Uterus (tissue), 2 donors: ENCODE results near the gene ZNF546.
A peak's percentile ranks its signal among the peaks of the same experiment; 100 is the strongest.

Source experiments
- POLR2A ChIP-seq, 2 donors: fragments of 450-650 bp; IDR thresholded peaks; one replicate each; pipeline ENCODE4 v1.6.1; 2016; ENCODE audit warnings: antibody characterized with exemption in 2 of 2, mild to moderate bottlenecking in 1 of 2, moderate library complexity in 1 of 2
- TF ChIP-seq, protein P1 (sequence below), 4 experiments: fragments of 200-600 bp in 2 of 4; fragments of 450-650 bp in 2 of 4; sonication (generic) in 2 of 4; IDR thresholded peaks; one replicate each; pipeline ENCODE4 v1.5.1; 2016 to 2019; ENCODE audit warnings: antibody characterized with exemption in 4 of 4, mild to moderate bottlenecking in 2 of 4, moderate library complexity in 1 of 4

DNA sequence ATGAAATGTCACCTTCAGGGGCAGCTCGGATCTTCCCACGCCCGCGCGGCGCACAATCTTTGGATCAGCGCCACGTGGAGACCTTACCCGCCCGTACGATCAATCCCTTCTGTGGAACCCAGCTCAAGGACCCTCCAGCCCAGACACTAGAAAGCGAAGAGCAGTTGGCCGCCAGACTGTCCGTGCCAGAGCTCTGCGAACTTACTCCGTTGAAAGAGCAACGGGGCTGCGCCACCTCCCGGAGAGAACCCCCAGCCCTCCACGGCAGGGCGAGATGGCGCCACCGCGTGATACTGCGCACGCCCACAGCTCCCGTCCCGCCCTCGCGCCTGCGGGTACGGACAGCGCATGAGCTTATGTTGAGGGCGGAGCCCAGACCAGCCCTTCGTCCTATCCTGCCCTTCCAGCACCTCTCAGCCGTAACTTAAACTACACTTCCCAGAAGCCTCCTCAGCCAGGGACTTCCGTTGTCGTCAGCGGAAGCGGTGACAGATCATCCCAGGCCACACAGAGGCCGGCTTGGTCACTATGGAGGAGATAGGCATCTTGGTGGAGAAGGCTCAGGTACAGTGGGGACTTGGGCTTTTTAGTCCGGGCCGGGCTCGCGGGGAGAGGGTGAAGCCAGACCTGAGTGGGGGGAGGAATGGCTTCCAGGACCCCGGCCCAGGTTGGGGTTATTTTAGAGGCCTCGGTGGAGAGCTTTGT is 26.0 kb upstream of the ZNF546 start, which contains the start of gene PSMC4:
- TF ChIP-seq, protein P1, sequence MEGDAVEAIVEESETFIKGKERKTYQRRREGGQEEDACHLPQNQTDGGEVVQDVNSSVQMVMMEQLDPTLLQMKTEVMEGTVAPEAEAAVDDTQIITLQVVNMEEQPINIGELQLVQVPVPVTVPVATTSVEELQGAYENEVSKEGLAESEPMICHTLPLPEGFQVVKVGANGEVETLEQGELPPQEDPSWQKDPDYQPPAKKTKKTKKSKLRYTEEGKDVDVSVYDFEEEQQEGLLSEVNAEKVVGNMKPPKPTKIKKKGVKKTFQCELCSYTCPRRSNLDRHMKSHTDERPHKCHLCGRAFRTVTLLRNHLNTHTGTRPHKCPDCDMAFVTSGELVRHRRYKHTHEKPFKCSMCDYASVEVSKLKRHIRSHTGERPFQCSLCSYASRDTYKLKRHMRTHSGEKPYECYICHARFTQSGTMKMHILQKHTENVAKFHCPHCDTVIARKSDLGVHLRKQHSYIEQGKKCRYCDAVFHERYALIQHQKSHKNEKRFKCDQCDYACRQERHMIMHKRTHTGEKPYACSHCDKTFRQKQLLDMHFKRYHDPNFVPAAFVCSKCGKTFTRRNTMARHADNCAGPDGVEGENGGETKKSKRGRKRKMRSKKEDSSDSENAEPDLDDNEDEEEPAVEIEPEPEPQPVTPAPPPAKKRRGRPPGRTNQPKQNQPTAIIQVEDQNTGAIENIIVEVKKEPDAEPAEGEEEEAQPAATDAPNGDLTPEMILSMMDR (IDR thresholded peaks at IDR 0.05) = peak; percentile 72 to 93 (median 80)
- TF ChIP-seq POLR2A (IDR thresholded peaks at IDR 0.05) = peak; percentile 86 to 88
